GM19043 (cell line): ENCODE results near the gene TOR1B.
"Not testable (repeated sequence)": the region's sequence is repeated elsewhere in the genome, so short reads cannot be mapped to it uniquely, and the experiment has no call there.

Source experiments
- ATAC-seq: cut with Tn5 transposase; IDR thresholded peaks from one replicate; pipeline ENCODE4 v1.9.1; 2021; ENCODE audit warnings: low read depth; ENCODE audit not compliant: unreplicated experiment

TOR1B gene

GRCh38 chr9:129802833-129803675 lies at the start of gene TOR1B:
Gene TOR1B, plus strand, starts transcription at chr9:129803184. Its CDS starts 29 bp downstream, at chr9:129803213.
- peak; percentile 89 for ATAC-seq

- ATAC-seq = no peak
Measured at GRCh38 chr9:129755151-129755550, 47.8 kb upstream of the TOR1B start.

- ATAC-seq = no peak
Measured at GRCh38 chr9:129756191-129756590, 46.8 kb upstream of the TOR1B start.

GRCh38 chr9:129757045-129757444 lies 45.9 kb upstream of the TOR1B start:
- ATAC-seq = no peak

GRCh38 chr9:129759319-129759718 lies 43.7 kb upstream of the TOR1B start:
- ATAC-seq = no peak

- ATAC-seq = no peak
Measured at GRCh38 chr9:129759804-129760502, 43.0 kb upstream of the TOR1B start.

- ATAC-seq = not testable (repeated sequence)
Measured at GRCh38 chr9:129760784-129761183, 42.2 kb upstream of the TOR1B start.

GRCh38 chr9:129761293-129761900 lies 41.6 kb upstream of the TOR1B start:
- no peak for ATAC-seq

- ATAC-seq = no peak
Measured at GRCh38 chr9:129761901-129762369, 41.0 kb upstream of the TOR1B start.

GRCh38 chr9:129762370-129762984 lies 40.5 kb upstream of the TOR1B start:
- ATAC-seq = not testable (repeated sequence)

GRCh38 chr9:129762985-129763926 lies 39.7 kb upstream of the TOR1B start:
- no peak for ATAC-seq

- ATAC-seq = no peak
Measured at GRCh38 chr9:129765764-129766317, 37.1 kb upstream of the TOR1B start.

GRCh38 chr9:129768486-129768885 lies 34.5 kb upstream of the TOR1B start:
- no peak for ATAC-seq

GRCh38 chr9:129769669-129770068 lies 33.3 kb upstream of the TOR1B start:
- no peak for ATAC-seq

- ATAC-seq = no peak
Measured at GRCh38 chr9:129770741-129771140, 32.2 kb upstream of the TOR1B start.

GRCh38 chr9:129773262-129774048 lies 29.5 kb upstream of the TOR1B start:
- ATAC-seq = no peak

- ATAC-seq = no peak
Measured at GRCh38 chr9:129774791-129775447, 28.1 kb upstream of the TOR1B start.

GRCh38 chr9:129775448-129775798 lies 27.6 kb upstream of the TOR1B start:
- no peak for ATAC-seq
